ENCODE data around the gene SLC6A3. TPM values are rescaled to one million over a fixed set of nuclear protein-coding genes. Genes with fewer than 3 reads are reported as not detected.
"Not testable (repeated sequence)": the region's sequence is repeated elsewhere in the genome, so short reads cannot be mapped to it uniquely, and the experiment has no call there.

SLC6A3 gene
- total RNA-seq, 1 experiment from 2014 or later, result not detected

DNA sequence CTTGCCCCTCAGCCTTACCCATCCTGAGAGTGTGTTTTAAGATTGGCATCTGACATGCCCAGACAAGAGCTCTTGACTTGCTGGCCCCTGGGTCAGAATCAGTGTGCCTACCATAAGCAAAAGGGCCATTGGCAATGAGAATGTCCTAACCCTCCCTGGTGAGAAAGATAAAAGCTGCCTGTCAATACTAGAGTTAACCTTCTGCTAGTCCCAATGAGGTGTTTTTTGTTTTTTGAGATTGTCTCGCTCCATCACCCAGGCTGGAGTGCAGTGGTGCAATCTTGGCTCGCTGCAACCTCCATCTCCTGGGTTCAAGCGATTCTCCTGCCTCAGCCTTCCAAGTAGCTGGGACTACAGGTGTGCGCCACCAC, 73.3 kb downstream of the SLC6A3 start:
- DNase-seq (ENCODE audit: low spot score), result not testable (repeated sequence)

DNA sequence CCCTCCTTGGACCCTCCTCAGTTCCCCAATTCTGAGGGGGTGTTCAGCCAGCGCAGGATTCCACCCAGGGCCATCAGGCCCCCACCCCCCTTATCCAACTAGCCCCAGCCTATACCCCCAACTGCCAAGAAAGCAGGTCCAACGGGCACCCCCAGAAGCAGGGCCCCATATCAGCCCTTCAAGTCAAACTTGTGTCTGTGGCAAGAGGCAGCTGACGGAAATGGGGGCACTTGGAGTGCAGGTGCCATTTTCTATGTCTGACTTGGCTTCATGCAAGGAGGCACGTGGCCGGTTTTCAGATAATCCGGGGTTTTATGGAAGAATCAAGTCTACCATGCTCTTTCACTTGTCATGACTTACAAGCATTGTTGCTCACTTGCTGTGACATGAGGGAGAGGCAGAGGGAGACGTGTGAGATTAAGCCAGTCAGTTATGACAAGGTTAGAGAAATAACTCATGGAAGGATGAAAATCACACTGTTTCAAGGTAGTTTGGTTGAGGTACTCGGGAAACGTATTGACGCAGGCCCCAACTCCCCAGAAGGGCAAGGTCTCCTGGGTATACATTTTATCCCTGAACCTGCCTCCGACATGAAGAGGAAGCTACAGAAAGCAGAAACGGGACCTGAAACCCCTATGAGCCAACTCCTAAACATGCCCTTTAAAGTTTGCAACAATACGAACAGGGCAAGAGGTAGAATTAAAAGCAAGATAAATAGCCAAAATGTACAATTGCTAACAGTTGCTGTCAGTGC, 73.8 kb downstream of the SLC6A3 start:
- DNase-seq (ENCODE audit: low spot score), result no peak

DNA sequence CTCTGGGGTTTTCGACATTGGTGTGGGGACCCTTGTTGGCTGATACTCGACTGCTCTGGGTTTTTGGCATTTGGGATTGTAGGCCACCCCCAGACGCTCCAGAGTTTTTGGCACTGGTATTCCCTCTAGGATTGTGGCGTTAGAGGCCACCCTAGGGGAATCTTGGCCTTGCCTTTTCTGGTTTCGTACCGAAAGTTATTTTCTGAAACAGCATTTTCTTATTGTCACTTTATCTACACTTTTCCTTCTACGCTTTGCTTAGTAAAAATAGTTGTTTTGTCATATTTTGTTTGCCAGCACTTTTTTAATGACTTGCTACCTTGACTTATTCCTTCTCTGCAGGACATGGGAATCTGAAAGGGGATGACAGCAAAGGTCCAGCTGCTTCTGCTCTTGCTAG, 75.2 kb downstream of the SLC6A3 start:
- DNase-seq (ENCODE audit: low spot score), result no peak

GRCh38 chr5:1368756-1369155, 76.5 kb downstream of the SLC6A3 start:
- no peak for DNase-seq (ENCODE audit: low spot score)

GRCh38 chr5:1368236-1368635, 77.0 kb downstream of the SLC6A3 start:
- DNase-seq (ENCODE audit: low spot score), result no peak

DNA sequence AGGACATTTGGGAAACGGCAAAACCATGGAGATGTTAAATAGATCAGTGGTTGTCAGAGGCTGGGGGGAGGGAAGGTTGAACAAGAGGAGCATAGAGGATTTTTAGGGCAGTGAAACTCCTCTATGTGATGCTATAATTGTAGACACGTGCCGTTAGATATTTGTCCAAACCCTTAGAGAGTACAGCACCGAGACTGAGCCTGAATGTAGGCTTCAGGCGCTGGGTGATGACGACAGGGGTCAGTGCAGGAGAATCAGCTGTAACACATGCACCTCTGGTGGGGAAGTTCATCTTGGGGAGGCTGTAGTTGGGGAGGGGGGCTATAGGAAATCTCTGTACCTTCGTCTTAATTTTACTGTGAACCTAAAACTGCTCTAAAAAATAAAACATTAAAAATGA, 78.1 kb downstream of the SLC6A3 start:
- no peak for DNase-seq (ENCODE audit: low spot score)

- DNase-seq (ENCODE audit: low spot score), result no peak
Measured at GRCh38 chr5:1366514-1366913, 78.7 kb downstream of the SLC6A3 start.

DNA sequence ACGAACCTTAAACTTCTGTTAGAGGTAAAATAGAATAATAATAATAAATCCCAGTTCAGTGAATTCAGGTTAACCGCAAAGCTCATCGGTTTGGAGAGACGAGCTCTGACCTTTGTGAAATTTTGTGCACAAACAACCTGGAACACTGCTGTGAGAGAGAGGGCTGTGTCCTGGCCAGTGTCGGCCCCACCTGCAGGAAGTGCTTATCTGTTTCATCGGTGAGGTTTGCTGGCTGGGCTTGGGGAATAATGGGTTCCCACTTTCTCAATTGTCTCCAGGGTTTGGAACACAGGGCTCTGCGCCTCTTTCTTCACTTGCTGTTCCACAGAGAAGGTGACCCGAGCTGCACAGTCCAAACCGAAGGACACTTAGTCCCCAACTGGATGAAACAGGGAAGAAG, 81.0 kb downstream of the SLC6A3 start:
- DNase-seq (ENCODE audit: low spot score), result no peak

GRCh38 chr5:1363581-1363980, 81.7 kb downstream of the SLC6A3 start:
- no peak for DNase-seq (ENCODE audit: low spot score)

- no peak for DNase-seq (ENCODE audit: low spot score)
Measured at GRCh38 chr5:1363160-1363559, 82.1 kb downstream of the SLC6A3 start.

DNA sequence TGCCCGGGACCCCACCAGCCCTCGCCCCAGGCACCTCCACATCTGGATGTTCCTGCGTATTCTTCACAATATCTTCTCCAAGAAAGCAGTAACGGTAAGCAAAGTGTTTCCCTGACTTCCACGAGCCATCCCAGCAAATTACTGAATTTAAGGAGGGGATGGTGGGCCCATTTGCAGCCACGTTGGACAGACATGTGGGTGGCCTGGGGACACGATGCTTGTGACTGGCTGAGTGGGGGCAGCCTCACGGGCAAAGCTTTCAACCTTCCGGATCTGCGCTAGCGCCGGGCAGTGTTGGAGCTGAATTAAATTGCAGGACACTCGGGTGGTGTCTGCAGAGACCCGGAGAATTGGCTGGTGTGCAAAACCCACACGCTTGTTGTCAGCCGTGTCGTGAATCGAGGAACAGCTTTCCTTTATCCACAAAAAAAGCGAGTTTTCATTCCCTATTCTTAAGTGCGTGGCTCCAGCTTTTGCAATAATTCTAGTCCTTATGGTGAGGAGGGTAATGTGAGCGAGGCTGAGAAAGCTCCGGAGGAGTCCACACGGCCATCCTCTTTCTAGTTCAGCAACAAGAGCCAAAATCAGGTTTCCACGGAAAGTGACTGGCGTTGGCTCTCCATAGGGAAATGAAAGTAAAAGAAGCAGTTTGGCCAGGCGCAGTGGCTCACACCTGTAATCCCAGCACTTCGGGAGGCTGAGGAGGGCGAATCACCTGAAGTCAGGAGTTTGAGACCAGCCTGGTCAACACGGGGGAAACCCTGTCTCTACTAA, 82.8 kb downstream of the SLC6A3 start:
- DNase-seq (ENCODE audit: low spot score), result no peak

DNA sequence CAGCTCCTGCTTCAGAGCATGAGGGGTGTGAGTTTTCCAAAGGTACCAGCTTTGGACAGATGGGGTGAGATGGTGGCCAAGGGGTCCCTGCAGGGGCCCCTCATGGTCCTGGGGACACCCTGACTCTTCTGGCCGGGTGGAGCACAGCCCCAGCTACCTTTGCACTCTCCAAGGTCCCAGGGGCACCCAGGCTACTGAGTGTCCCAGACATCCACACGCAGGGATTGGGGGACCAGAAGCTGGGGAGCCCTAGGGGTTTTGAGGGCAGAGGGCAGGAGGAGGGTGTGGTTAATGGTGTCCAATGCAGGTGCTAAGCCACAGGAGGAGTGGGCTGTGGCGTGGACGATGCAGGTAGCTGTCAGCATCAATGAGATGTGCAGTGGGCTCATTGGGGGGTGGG, 84.4 kb downstream of the SLC6A3 start:
- no peak for DNase-seq (ENCODE audit: low spot score)

DNA sequence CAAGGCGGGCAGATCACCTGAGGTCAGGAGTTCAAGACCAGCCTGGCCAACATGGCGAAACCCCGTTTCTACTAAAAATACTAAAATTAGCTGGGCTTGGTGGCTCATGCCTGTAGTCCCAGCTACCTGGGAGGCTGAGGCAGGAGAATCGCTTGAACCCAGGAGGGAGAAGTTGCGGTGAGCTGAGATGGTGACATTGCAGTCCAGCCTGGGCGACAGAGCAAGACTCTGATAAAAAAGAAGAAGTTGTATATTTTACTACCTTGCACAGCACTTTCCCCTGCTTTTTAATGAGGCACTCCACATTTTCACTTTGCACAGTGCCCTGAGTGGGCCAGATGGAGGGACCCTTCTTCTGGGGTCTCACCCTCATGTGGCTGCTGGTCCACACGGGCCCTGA, 84.9 kb downstream of the SLC6A3 start:
- not testable (repeated sequence) for DNase-seq (ENCODE audit: low spot score)

DNA sequence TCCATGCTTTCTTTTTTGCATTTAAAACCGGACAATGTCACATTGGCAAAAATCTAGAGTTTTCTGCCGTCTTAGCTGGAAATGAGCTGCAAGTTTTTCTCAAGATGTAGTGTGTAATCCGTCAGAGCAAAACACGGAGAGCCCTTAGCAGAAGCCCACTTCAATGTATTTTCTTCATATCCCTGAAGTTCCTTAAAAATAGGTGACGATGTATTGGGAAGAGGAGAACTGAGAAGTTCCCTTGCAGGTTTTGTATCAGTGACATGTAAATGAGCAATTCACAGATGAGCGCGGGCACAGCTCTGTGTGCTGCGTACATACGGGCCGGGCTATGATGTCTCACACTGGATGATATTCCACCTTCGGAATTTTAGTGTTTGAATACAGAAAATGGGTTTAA, 85.5 kb downstream of the SLC6A3 start:
- DNase-seq (ENCODE audit: low spot score), result no peak

- DNase-seq (ENCODE audit: low spot score), result no peak
Measured at GRCh38 chr5:1359031-1359645, 86.1 kb downstream of the SLC6A3 start.

GRCh38 chr5:1358726-1359025, 86.6 kb downstream of the SLC6A3 start:
- no peak for DNase-seq (ENCODE audit: low spot score)

DNA sequence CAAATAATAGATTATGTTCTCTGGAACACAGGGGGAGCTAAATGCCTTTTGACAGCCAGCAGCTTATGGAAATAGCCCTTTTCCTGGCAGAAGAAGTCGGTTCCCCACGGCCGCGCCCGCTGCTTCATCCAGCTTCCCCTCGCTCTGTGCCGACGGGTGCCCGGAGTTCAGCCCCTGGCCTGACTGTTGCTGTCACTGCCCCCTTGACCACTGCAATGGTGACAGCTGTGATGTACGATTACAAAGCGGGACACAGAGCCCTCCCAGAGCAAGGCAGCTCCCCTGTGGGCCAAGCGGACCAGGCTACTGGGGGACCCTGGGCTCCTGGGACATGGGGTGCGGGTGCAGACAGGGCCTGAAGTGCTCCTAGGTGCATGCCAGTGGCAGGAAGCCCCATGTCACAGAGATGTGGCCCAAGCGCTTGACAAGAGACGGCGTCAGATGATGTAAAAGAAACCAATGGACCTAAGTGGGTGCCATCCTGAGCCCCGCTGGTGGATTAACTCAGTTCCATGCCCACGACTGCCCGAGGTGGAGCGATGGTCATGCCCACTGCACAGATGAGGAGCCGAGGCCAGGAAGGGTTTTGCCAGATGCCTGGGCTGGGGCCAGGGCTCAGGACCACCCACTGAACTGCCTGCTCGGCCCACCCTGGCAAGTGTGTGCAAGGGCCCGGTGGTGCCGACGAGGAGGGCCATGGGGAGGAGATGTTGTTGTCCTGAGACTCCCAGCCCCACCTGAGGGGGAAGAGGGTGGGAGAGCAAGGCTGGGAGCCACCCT, 87.1 kb downstream of the SLC6A3 start:
- no peak for DNase-seq (ENCODE audit: low spot score)

DNA sequence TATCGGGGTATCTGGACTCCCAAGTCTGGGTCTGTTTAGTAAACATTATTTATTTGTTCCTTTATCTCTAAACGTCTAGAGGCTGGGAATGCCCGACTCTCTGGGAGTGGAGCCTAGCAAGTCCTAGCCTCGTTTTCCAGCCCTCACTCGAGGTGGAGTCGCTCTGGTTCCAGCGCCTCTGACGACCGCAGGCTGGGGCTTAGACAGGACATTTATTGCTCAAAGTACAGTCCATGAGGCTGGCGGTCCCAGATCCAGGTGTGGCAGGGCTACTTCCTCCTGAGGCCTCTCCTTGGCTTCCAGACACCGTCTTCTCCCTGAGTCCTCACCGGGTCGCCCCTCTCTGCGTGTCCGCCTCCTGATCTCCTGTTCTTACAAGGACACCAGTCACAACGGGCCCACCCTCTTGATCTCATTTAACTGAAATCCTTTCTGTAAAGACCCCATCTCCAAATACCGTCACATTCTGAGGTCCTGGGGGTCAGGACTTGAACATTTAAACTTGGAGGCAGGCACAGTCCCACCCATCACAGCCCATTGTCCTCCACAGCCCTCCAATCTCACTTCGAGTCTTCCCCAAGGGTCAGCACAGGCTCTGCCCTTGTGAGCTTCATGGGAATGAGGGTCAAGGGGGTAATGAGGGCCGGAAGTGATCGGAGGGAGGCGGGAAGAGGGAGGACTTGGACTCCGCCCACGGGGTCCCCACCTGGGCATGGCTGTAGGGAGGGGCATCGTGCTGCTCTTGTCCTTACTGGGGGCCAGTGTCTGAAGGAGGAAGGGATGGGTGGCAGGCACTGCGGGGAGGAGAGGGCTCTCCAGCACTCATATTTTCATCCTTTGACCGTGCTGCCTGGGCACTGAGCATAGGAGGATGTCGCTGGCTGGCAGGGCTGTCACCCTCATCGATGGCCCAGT, 88.1 kb downstream of the SLC6A3 start:
- no peak for DNase-seq (ENCODE audit: low spot score)

GRCh38 chr5:1354576-1354975, 90.7 kb downstream of the SLC6A3 start:
- DNase-seq (ENCODE audit: low spot score), result no peak

GRCh38 chr5:1352231-1353219, 92.7 kb downstream of the SLC6A3 start:
- DNase-seq (ENCODE audit: low spot score), result no peak

All from A172 (cell line).